ENCODE measurements around the gene S100A12.
A peak's percentile ranks its signal among the peaks of the same experiment; 100 is the strongest.
"Not testable (repeated sequence)": the region's sequence is repeated elsewhere in the genome, so short reads cannot be mapped to it uniquely, and the experiment has no call there.

Gene S100A12

GRCh38 chr1:153375511-153375910, at the start of gene S100A12:
S100A12 (minus strand) TSS chr1:153375621; CDS start chr1:153374592, 1,029 bp downstream.
- no peak for DNase-seq

GRCh38 chr1:153422450-153423068, 47.1 kb upstream of the S100A12 start:
- DNase-seq, result peak; percentile 64

- DNase-seq, result no peak
These were observed 44.9 kb upstream of the S100A12 start for GRCh38 chr1:153420306-153420705.

- not testable (repeated sequence) for DNase-seq
These were observed 44.0 kb upstream of the S100A12 start for GRCh38 chr1:153419436-153419793.

GRCh38 chr1:153418758-153419435, 43.5 kb upstream of the S100A12 start:
- DNase-seq, result not testable (repeated sequence)

GRCh38 chr1:153417136-153417888, 41.9 kb upstream of the S100A12 start:
- DNase-seq, result no peak

- no peak for DNase-seq
These were observed 40.6 kb upstream of the S100A12 start, which contains the start of gene S100A7A for GRCh38 chr1:153415850-153416570. S100A7A (plus strand) TSS chr1:153416520; CDS start chr1:153418083, 1,563 bp downstream.

GRCh38 chr1:153413961-153414360, 38.5 kb upstream of the S100A12 start:
- not testable (repeated sequence) for DNase-seq

- DNase-seq, result peak; percentile 6
These were observed 31.9 kb upstream of the S100A12 start for GRCh38 chr1:153407274-153407673.

- not testable (repeated sequence) for DNase-seq
These were observed 30.6 kb upstream of the S100A12 start for GRCh38 chr1:153405825-153406599.

GRCh38 chr1:153404768-153405167, 29.3 kb upstream of the S100A12 start:
- peak; percentile 52 for DNase-seq

GRCh38 chr1:153404086-153404635, 28.7 kb upstream of the S100A12 start:
- no peak for DNase-seq

GRCh38 chr1:153403421-153404085, 28.1 kb upstream of the S100A12 start:
- DNase-seq, result no peak

GRCh38 chr1:153402226-153402625, 26.8 kb upstream of the S100A12 start:
- no peak for DNase-seq

- no peak for DNase-seq
These were observed 26.0 kb upstream of the S100A12 start for GRCh38 chr1:153401461-153401860.

GRCh38 chr1:153400244-153400643, 24.8 kb upstream of the S100A12 start:
- DNase-seq, result no peak

- no peak for DNase-seq
These were observed 24.1 kb upstream of the S100A12 start for GRCh38 chr1:153399401-153400055.

GRCh38 chr1:153397924-153398651, 22.7 kb upstream of the S100A12 start:
- DNase-seq, result no peak

GRCh38 chr1:153397051-153397923, 21.9 kb upstream of the S100A12 start:
- DNase-seq, result no peak
